Calu3 (cell line): ENCODE data around the gene NUP155. TPM values are rescaled to one million over a fixed set of nuclear protein-coding genes. Genes with fewer than 3 reads are reported as not detected.
"Not testable (repeated sequence)": the region's sequence is repeated elsewhere in the genome, so short reads cannot be mapped to it uniquely, and the experiment has no call there.

ENCODE experiments used
- BruUV-seq: library from RNA; stranded (reverse); fragments of 400-500 nt; replicated peaks from 2 replicates; lab custom pipeline; 2021; lab: Mats Ljungman, UMichigan
- CTCF ChIA-PET: fragments of 300-600 bp; sonication (Branson Sonifier 250); formaldehyde crosslinking; loops from one replicate; lab custom pipeline; 2022; ENCODE audit warnings: antibody characterized with exemption; lab: Charles Lee
- DNase-seq: peaks from one replicate; pipeline ENCODE4 v3.0.0; 2022
- H3K27ac Mint-ChIP-seq: one replicate; pipeline ENCODE4 v1.8.0; 2022; ENCODE audit warnings: mixed read lengths; ENCODE audit not compliant: unreplicated experiment
- H3K27me3 Mint-ChIP-seq: one replicate; pipeline ENCODE4 v1.8.0; 2022; ENCODE audit warnings: mixed read lengths; ENCODE audit not compliant: unreplicated experiment
- H3K36me3 Mint-ChIP-seq: one replicate; pipeline ENCODE4 v1.8.0; 2022; ENCODE audit warnings: mild to moderate bottlenecking, moderate library complexity, mixed read lengths; ENCODE audit not compliant: insufficient read depth, unreplicated experiment
- H3K4me1 Mint-ChIP-seq: one replicate; pipeline ENCODE4 v1.8.0; 2022; ENCODE audit warnings: mild to moderate bottlenecking, low read depth, mixed read lengths; ENCODE audit not compliant: unreplicated experiment
- H3K4me3 Mint-ChIP-seq: one replicate; pipeline ENCODE4 v1.8.0; 2022; ENCODE audit warnings: mild to moderate bottlenecking, low read depth, moderate library complexity, mixed read lengths; ENCODE audit not compliant: unreplicated experiment
- H3K9me3 Mint-ChIP-seq: one replicate; pipeline ENCODE4 v1.8.0; 2022; ENCODE audit warnings: low read depth, mixed read lengths; ENCODE audit not compliant: unreplicated experiment
- CTCF ChIP-seq: fragments of 200-600 bp; IDR thresholded peaks from one replicate; pipeline ENCODE4 v1.8.0; 2022; ENCODE audit warnings: antibody characterized with exemption; ENCODE audit not compliant: unreplicated experiment
- intact Hi-C: fragments of 100-400 bp; cut with micrococcal nuclease; formaldehyde crosslinking; loops from one replicate; pipeline ENCODE4 v1.10.0; 2022; ENCODE audit not compliant: unreplicated experiment
- total RNA-seq: library from RNA; stranded (reverse); gene quantifications from 2 replicates; pipeline ENCODE4 v1.2.3, GENCODE V29; 2022

NUP155 gene
- total RNA-seq, 1 experiment from 2014 or later, result 47.2 TPM

DNA sequence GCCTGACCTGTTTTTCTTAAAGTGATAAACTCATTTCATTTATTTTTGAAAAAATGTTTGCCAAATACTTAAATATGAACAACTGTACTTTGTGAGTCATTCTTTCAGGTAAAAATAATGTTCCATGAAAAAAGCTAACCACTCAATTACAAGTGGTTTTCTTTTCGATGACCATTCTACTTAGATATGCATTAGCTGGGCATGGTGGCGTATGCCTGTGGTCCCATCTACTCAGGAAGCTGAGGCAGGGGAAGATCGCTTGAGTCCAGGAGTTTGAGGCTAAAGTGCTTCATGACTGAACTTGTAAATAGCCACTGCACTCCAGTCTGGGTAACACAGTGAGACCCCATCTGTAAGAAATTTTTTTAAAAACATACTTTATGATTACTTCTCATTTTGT is 4.2 kb upstream of the NUP155 start:
- H3K27ac Mint-ChIP-seq, result no peak overlapping the region
- peaks cover 24% of the 10 kb centered on the region for H3K36me3 Mint-ChIP-seq
- no peak overlapping the region for H3K4me3 Mint-ChIP-seq
- H3K4me1 Mint-ChIP-seq, result peaks cover under 1% of the 10 kb centered on the region
- H3K9me3 Mint-ChIP-seq, result no peaks in the 10 kb centered on the region
- CTCF ChIA-PET, result no interaction called here
- DNase-seq, result no peak
- BruUV-seq, result no TSS peak
- no peak for TF ChIP-seq CTCF
- no peaks in the 10 kb centered on the region for H3K27me3 Mint-ChIP-seq
- intact Hi-C loops, result no loop called here

- no peaks in the 10 kb centered on the region for H3K9me3 Mint-ChIP-seq
- TF ChIP-seq CTCF, result no peak
- no peaks in the 10 kb centered on the region for H3K27me3 Mint-ChIP-seq
- H3K4me3 Mint-ChIP-seq, result peak overlapping the region; percentile 99
- no peak for DNase-seq
- CTCF ChIA-PET, result interaction anchor here (0.6 to 0.9 kb wide), 4 partner anchors 9 to 723 kb away, joined by 3 to 4 read pairs (median 3); partner anchors contain the start of gene WDR70
- peaks cover 53% of the 10 kb centered on the region for H3K36me3 Mint-ChIP-seq
- H3K27ac Mint-ChIP-seq, result peak overlapping the region; percentile 98
- TSS peak; percentile 67 for BruUV-seq
- intact Hi-C loops, result no loop called here
- H3K4me1 Mint-ChIP-seq, result peaks cover 24% of the 10 kb centered on the region
Measured at GRCh38 chr5:37370550-37370863, 399 bp downstream of the NUP155 start.

DNA sequence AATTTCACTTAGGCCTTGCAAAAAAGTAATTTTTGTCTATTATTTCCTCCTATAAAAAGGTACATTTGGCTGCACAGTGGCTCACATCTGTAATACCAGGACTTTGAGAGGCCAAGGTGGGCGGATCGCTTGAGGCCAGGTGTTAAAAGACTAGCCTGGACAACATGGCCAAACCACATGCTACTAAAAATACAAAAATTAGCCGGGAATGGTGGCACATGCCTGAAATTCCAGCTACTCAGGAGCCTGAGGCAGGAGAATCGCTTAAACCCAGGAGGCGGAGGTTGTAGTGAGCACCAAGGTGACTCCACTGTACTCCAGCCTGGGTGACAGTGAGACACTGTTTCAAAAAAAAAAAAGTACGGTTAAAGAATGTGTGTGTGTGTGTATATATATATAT is 15.7 kb downstream of the NUP155 start:
- CTCF ChIA-PET, result no interaction called here
- Mint-ChIP-seq H3K27ac (no peak overlapping the region), H3K9me3 (no peaks in the 10 kb centered on the region), H3K4me1 (no peaks in the 10 kb centered on the region), H3K36me3 (peaks cover 22% of the 10 kb centered on the region), H3K4me3 (no peak overlapping the region), H3K27me3 (no peaks in the 10 kb centered on the region)
- no peak for TF ChIP-seq CTCF
- intact Hi-C loops, result no loop called here
- DNase-seq, result no peak
- no TSS peak for BruUV-seq

DNA sequence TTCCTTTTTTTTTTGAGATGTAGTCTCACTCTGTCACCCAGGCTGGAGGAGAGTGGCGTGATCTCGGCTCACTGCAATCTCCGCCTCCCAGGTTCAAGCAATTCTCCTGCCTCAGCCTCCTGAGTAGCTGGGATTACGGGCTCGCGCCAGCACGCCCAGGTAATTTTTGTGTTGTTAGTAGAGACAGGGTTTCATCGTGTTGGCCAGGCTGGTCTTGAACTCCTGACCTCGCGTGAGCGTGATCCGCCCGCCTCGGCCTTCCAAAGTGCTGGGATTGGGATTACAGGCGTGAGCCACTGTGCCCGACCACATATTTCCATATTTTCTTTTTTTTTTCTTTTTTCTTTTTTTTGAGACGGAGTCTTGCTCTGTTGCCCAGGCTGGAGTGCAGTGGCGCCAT is 28.2 kb downstream of the NUP155 start:
- intact Hi-C loops, CTCF ChIA-PET, DNase-seq, H3K27ac Mint-ChIP-seq, BruUV-seq, H3K27me3 Mint-ChIP-seq, H3K4me1 Mint-ChIP-seq, H3K9me3 Mint-ChIP-seq, H3K4me3 Mint-ChIP-seq: not testable (repeated sequence)
- H3K36me3 Mint-ChIP-seq, result peaks cover 42% of the 10 kb centered on the region

- H3K4me3 Mint-ChIP-seq, H3K27ac Mint-ChIP-seq, CTCF ChIA-PET, H3K4me1 Mint-ChIP-seq, H3K9me3 Mint-ChIP-seq, DNase-seq, H3K27me3 Mint-ChIP-seq, intact Hi-C loops, BruUV-seq: not testable (repeated sequence)
- H3K36me3 Mint-ChIP-seq, result peaks cover 32% of the 10 kb centered on the region
Measured at GRCh38 chr5:37334754-37335153, 36.2 kb downstream of the NUP155 start.
